Tibial nerve (tissue), 4 donors: ENCODE measurements around the gene TH. TPM values are rescaled to one million over a fixed set of nuclear protein-coding genes. Genes with fewer than 3 reads are reported as not detected.

Experiments
- DNase-seq, 2 donors: peaks; one replicate each; pipeline ENCODE4 v3.0.0-alpha.2; 2019; ENCODE audit warnings: low spot score in 2 of 2
- H3K27ac ChIP-seq, 4 donors: fragments of 200-600 bp; sonication (generic) in 3 of 4; one replicate each; pipeline ENCODE4 v1.5.1; 2017 to 2019; ENCODE audit warnings: mild to moderate bottlenecking in 1 of 4
- H3K27me3 ChIP-seq, 2 donors: fragments of 200-600 bp; sonication (generic) in 1 of 2; one replicate each; pipeline versions ENCODE4 v1.5.1 to v1.6.0; 2017 to 2019
- H3K36me3 ChIP-seq, 3 donors: fragments of 200-600 bp; sonication (generic); one replicate each; pipeline ENCODE4 v1.5.1; 2018 to 2019
- H3K4me1 ChIP-seq, 4 donors: fragments of 200-600 bp; sonication (generic) in 3 of 4; one replicate each; pipeline ENCODE4 v1.5.1; 2017 to 2019
- H3K4me3 ChIP-seq, 4 donors: fragments of 200-600 bp; sonication (generic) in 3 of 4; one replicate each; pipeline ENCODE4 v1.5.1; 2017 to 2019; ENCODE audit warnings: mild to moderate bottlenecking in 1 of 4, moderate library complexity in 1 of 4
- H3K9me3 ChIP-seq, 4 donors: fragments of 200-600 bp; sonication (generic) in 3 of 4; one replicate each; pipeline ENCODE4 v1.5.1; 2017 to 2019
- CTCF ChIP-seq, 5 experiments: fragments of 200-600 bp in 3 of 5; fragments of 450-650 bp in 2 of 5; sonication (generic) in 3 of 5; IDR thresholded peaks; one replicate each; pipeline ENCODE4 v1.5.1; 2016 to 2019; ENCODE audit warnings: antibody characterized with exemption in 5 of 5, mild to moderate bottlenecking in 3 of 5, moderate library complexity in 2 of 5
- EP300 ChIP-seq, 2 donors: sonication (generic); formaldehyde crosslinking; IDR thresholded peaks; one replicate each; pipeline ENCODE4 v1.6.1; 2017; ENCODE audit warnings: antibody characterized with exemption in 2 of 2, mild to moderate bottlenecking in 1 of 2
- POLR2A ChIP-seq, 2 donors: fragments of 450-650 bp; IDR thresholded peaks; one replicate each; pipeline ENCODE4 v1.6.1; 2017; ENCODE audit warnings: antibody characterized with exemption in 2 of 2, mild to moderate bottlenecking in 2 of 2, moderate library complexity in 2 of 2
- WGBS, 2 donors: methylation state at CpG; one replicate each; pipeline ENCODE4 v1.1.5; 2018; 5-methylcytosine and 5-hydroxymethylcytosine counted together
- total RNA-seq, 4 donors: library from RNA; depleted of rRNA; stranded (reverse); fragments of >200 nt; gene quantifications; one replicate each; pipeline ENCODE4 v1.1.0, GENCODE V29; 2016

TH gene
- total RNA-seq, 4 donors from 2014 or later = 1.3 TPM; not detected in 3

- Histone ChIP-seq H3K36me3 (no peaks in the 10 kb centered on the region), H3K4me1 (peaks cover 0 to 15% (median 2%) of the 10 kb centered on the region in 4 donors), H3K9me3 (no peaks in the 10 kb centered on the region), H3K27me3 (peaks cover 0 to 53% of the 10 kb centered on the region in 2 donors), H3K4me3 (no peak overlapping the region), H3K27ac (no peak overlapping the region)
- 75 to 77% methylated on average over 5 to 20 of the region's 20 CpGs for WGBS, 2 donors
- TF ChIP-seq CTCF (IDR thresholded peaks at IDR 0.05) (no peak), EP300 (IDR thresholded peaks at IDR 0.05) (no peak), POLR2A (IDR thresholded peaks at IDR 0.05) (no peak)
- no peak for DNase-seq
Observed at GRCh38 chr11:2164861-2165555, 6.6 kb downstream of the TH start.

GRCh38 chr11:2164081-2164480 is 7.5 kb downstream of the TH start:
- TF ChIP-seq CTCF (IDR thresholded peaks at IDR 0.05) (no peak), POLR2A (IDR thresholded peaks at IDR 0.05) (no peak), EP300 (IDR thresholded peaks at IDR 0.05) (no peak)
- WGBS, 2 donors = 88 to 90% methylated on average over 17 to 22 of the region's 22 CpGs
- H3K36me3 ChIP-seq = no peaks in the 10 kb centered on the region
- DNase-seq = no peak
- no peak overlapping the region for H3K27ac ChIP-seq
- no peak overlapping the region for H3K4me3 ChIP-seq
- no peaks in the 10 kb centered on the region for H3K9me3 ChIP-seq
- H3K4me1 ChIP-seq = peaks cover 0 to 15% (median 2%) of the 10 kb centered on the region in 4 donors
- peaks cover 0 to 44% of the 10 kb centered on the region in 2 donors for H3K27me3 ChIP-seq

DNA sequence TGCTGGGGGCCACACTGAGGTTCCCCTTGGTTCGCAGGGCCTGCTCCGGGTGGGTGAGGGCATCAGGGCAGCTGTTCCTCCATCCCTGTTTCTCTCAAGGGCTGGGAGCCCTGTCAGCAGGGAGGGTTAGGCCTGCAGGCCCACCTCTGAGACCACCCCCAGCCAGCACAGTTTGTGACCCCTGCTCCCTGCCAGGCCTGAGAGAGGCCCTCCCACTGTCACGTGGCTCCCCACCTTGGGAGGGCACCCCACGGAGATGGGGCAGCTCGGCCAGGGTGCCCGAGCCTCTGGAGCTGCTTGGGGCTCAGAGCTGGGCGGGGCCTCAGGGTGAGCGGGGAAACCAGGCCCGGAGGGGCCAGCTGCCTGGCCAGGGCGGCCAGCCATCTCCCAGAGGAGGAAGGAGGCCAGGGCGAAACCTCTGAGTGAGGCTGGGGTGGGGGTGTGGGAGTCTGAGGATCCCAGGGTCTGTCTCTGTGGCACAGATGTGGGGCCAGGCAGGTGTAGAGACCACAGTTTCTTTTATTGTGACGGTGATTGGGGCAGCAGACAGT is 8.1 kb downstream of the TH start:
- 65 to 92% methylated on average over 5 to 12 of the region's 12 CpGs for WGBS, 2 donors
- Histone ChIP-seq H3K27me3 (peaks cover 0 to 40% of the 10 kb centered on the region in 2 donors), H3K27ac (no peak overlapping the region), H3K4me1 (peaks cover 0 to 15% (median 2%) of the 10 kb centered on the region in 4 donors), H3K9me3 (no peaks in the 10 kb centered on the region), H3K4me3 (no peak overlapping the region), H3K36me3 (no peaks in the 10 kb centered on the region)
- TF ChIP-seq POLR2A (IDR thresholded peaks at IDR 0.05) (no peak), CTCF (IDR thresholded peaks at IDR 0.05) (no peak)
- no peak for DNase-seq

- no peak for TF ChIP-seq POLR2A (IDR thresholded peaks at IDR 0.05)
- no peak for TF ChIP-seq EP300 (IDR thresholded peaks at IDR 0.05)
- TF ChIP-seq CTCF (IDR thresholded peaks at IDR 0.05) = no peak
- H3K27me3 ChIP-seq = peaks cover 0 to 30% of the 10 kb centered on the region in 2 donors
Observed at GRCh38 chr11:2160736-2161259, 10.8 kb downstream of the TH start, which contains the start of gene INS. INS (minus strand) TSS chr11:2161209; CDS start chr11:2160971, 238 bp downstream.

More at GRCh38 chr11:2160736-2161259, 10.8 kb downstream of the TH start, which contains the start of gene INS:
- Histone ChIP-seq H3K4me3 (no peak within 1 kb of the TSS), H3K36me3 (no peaks in the 10 kb centered on the region), H3K4me1 (peaks cover 0 to 4% (median 0%) of the 10 kb centered on the region in 4 donors), H3K9me3 (no peaks in the 10 kb centered on the region), H3K27ac (no peak within 1 kb of the TSS)
- DNase-seq = no peak
- WGBS, 2 donors = 79 to 92% methylated on average over 6 to 9 of the region's 13 CpGs
